OCI-LY7 (cell line): Measurements from ENCODE around the gene AARS1. TPM values are rescaled to one million over a fixed set of nuclear protein-coding genes. Genes with fewer than 3 reads are reported as not detected.
A peak's percentile ranks its signal among the peaks of the same experiment; 100 is the strongest.
"Not testable (repeated sequence)": the region's sequence is repeated elsewhere in the genome, so short reads cannot be mapped to it uniquely, and the experiment has no call there.

Experiments
- Bru-seq: library from RNA; stranded (reverse); fragments of 400-500 nt; gene quantifications from one replicate; lab custom pipeline; 2021; lab: Mats Ljungman, UMichigan
- BruChase-seq, 2 experiments: library from RNA; stranded (reverse); fragments of 400-500 nt; gene quantifications; one replicate each; lab custom pipeline; 2021; lab: Mats Ljungman, UMichigan
- BruUV-seq: library from RNA; stranded (reverse); fragments of 400-500 nt; replicated peaks from 2 replicates; lab custom pipeline; 2021; lab: Mats Ljungman, UMichigan
- CTCF ChIA-PET: fragments of 300-600 bp; sonication (Branson Sonifier 250); formaldehyde crosslinking; loops from one replicate; lab custom pipeline; 2022; ENCODE audit warnings: antibody characterized with exemption; ENCODE audit not compliant: unreplicated experiment; lab: Charles Lee
- POLR2A ChIA-PET: fragments of 300-600 bp; sonication (Branson Sonifier 250); formaldehyde crosslinking; loops from one replicate; lab custom pipeline; 2022; ENCODE audit warnings: antibody characterized with exemption; lab: Charles Lee
- DNase-seq: peaks from one replicate; pipeline ENCODE4 v3.0.0-alpha.2; 2015; ENCODE audit warnings: low spot score
- H2AFZ ChIP-seq: fragments of 200-600 bp; sonication (generic), shearing (Covaris generic); 2 replicates; pipeline ENCODE4 v1.6.1; 2014; ENCODE audit warnings: mild to moderate bottlenecking, antibody characterized with exemption, low read length, moderate library complexity
- H3K27ac ChIP-seq: fragments of 200-600 bp; sonication (generic); 2 replicates; pipeline ENCODE4 v1.5.1; 2014; ENCODE audit warnings: mixed run types, low read depth, mild to moderate bottlenecking, moderate library complexity, low read length, inconsistent platforms; ENCODE audit not compliant: poor library complexity, severe bottlenecking
- H3K36me3 ChIP-seq: fragments of 200-600 bp; sonication (generic); 2 replicates; pipeline ENCODE4 v1.6.1; 2014; ENCODE audit warnings: mild to moderate bottlenecking, antibody characterized with exemption, low read length, moderate library complexity, mixed read lengths; ENCODE audit not compliant: insufficient read depth
- H3K4me1 ChIP-seq: fragments of 200-600 bp; sonication (generic); 2 replicates; pipeline ENCODE4 v1.5.1; 2014; ENCODE audit warnings: mild to moderate bottlenecking, low read length; ENCODE audit not compliant: insufficient read depth, poor library complexity, severe bottlenecking
- H3K4me2 ChIP-seq: fragments of 200-600 bp; sonication (generic); 2 replicates; pipeline ENCODE4 v1.6.1; 2014; ENCODE audit warnings: mild to moderate bottlenecking, low read length
- H3K4me3 ChIP-seq: fragments of 200-600 bp; sonication (generic); 2 replicates; pipeline ENCODE4 v1.5.1; 2014; ENCODE audit warnings: mild to moderate bottlenecking, low read depth, low read length; ENCODE audit not compliant: poor library complexity, severe bottlenecking
- H3K79me2 ChIP-seq: fragments of 200-600 bp; sonication (generic); 2 replicates; pipeline ENCODE4 v1.6.1; 2016; ENCODE audit warnings: low read depth, mild to moderate bottlenecking, low read length, moderate library complexity, mixed read lengths; ENCODE audit not compliant: insufficient read depth
- H3K9me2 ChIP-seq: fragments of 200-600 bp; sonication (generic); 2 replicates; pipeline ENCODE4 v1.6.1; 2016; ENCODE audit warnings: mild to moderate bottlenecking, low read length, mixed read lengths; ENCODE audit not compliant: insufficient read depth
- H3K9me3 ChIP-seq: fragments of 200-600 bp; sonication (generic); 2 replicates; pipeline ENCODE4 v1.6.1; 2014; ENCODE audit warnings: mild to moderate bottlenecking, mixed run types, low read length, mixed read lengths
- H4K20me1 ChIP-seq: fragments of 200-600 bp; sonication (generic); 2 replicates; pipeline ENCODE4 v1.6.1; 2014; ENCODE audit warnings: mild to moderate bottlenecking, antibody characterized with exemption, low read length, moderate library complexity, mixed read lengths; ENCODE audit not compliant: insufficient read depth
- EZH2phosphoT487 ChIP-seq: fragments of 200-600 bp; sonication (generic); IDR thresholded peaks from 2 replicates; pipeline ENCODE4 v1.6.1; 2018; ENCODE audit warnings: low read depth, borderline replicate concordance, mild to moderate bottlenecking, mixed run types, antibody characterized with exemption, low read length, moderate library complexity, mixed read lengths
- intact Hi-C: fragments of 100-400 bp; cut with micrococcal nuclease; formaldehyde crosslinking; loops from one replicate; pipeline ENCODE4 v1.10.0; 2022; ENCODE audit not compliant: unreplicated experiment
- long read RNA-seq: library from polyadenylated mRNA; stranded (forward); transcript quantifications from one replicate; pipeline ENCODE4 v2.0.0, GENCODE V29; 2022
- total RNA-seq, 2 experiments: library from RNA; depleted of rRNA in 1 of 2; stranded (reverse); fragments of >200 nt in 1 of 2; shearing (Covaris generic) in 1 of 2; gene quantifications; 2 replicates each; pipeline ENCODE4 v1.2.3, GENCODE V29; 2014 to 2022
- TF ChIP-seq, protein P1 (sequence below): fragments of 200-600 bp; sonication (generic); conservative IDR thresholded peaks from 2 replicates; pipeline ENCODE4 v1.5.1; 2014; ENCODE audit warnings: mild to moderate bottlenecking, antibody characterized with exemption, low read length, moderate library complexity, mixed read lengths

AARS1 gene
- total RNA-seq (2014; rRNA removed; shearing (Covaris generic)) (182 and 185 TPM in 2 replicates), total RNA-seq (2022) (259 and 272 TPM in 2 replicates), Bru-seq, nascent RNA (percentile 83 among the genes with signal in this experiment), BruChase-seq, experiment 1, labeled RNA remaining after a 6-hour chase (percentile 92 among the genes with signal in this experiment), BruChase-seq, experiment 2, labeled RNA remaining after a 2-hour chase (percentile 91 among the genes with signal in this experiment)
- long read RNA-seq, transcript AARS-201 (21 exons, 3,477 nt): major isoform, 510 of 663 reads
- long read RNA-seq, partial matches to known transcripts: 85 of 663 reads
- long read RNA-seq, other reads (novel, unspliced or antisense): 68 of 663 reads

DNA sequence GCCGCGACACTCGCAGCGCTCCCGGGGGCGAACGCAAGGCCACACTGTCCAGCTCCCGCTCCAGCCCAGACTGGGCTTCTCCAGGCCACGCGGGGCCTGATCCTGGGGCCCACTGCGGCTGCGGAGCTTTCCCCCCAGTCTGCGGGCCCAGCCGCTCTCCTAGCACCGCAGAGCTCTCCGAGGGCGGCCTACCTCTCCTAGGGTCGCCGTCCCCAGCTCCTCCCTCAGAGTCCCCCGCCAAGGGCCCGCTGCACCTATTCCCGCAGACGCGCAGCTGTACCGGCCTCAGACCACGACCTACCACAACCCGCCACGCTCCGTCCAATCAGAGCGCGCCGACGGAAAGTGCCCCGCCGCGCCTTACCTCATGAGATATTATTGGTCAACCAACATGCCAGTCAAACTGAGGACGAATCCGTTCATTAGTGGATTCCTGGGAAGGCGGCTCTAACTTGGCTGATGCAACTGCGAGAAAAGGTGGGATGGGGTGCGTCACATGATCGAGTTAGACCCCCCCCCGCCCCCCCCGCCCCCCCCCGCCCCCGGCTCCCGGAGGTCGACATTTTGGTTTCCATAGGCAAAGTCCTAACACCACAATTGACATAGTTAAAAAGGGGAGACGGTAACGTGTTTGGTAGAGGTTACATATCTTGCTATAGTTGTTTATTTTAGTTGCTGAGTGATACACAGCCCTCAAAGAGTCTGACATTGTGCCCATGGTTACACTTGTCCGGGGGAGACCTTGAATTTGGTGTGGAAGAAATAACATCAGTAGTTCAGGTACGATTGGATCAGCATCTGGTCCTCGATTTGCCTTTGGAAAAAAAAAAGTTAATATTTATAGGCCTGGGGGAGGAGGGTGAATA is at the start of gene AARS1:
TSS of gene AARS1 (minus strand) at position 278 of the 866 bp plus-strand sequence. CDS start 6,743 bp downstream, outside the sequence.
- Histone ChIP-seq H3K27ac (peak within 1 kb of the TSS; percentile 85), H3K36me3 (peaks cover 33% of the 10 kb centered on the region), H3K4me2 (peak within 1 kb of the TSS; percentile 87), H3K79me2 (peaks cover 45% of the 10 kb centered on the region), H3K9me2 (no peaks in the 10 kb centered on the region), H2AFZ (peak within 1 kb of the TSS; percentile 73), H3K9me3 (no peaks in the 10 kb centered on the region), H3K4me3 (peak within 1 kb of the TSS; percentile 83), H4K20me1 (no peaks in the 10 kb centered on the region), H3K4me1 (peaks cover 22% of the 10 kb centered on the region)
- intact Hi-C loops: loop anchor here (2.0 kb wide), 2 partner anchors 149 to 233 kb away; partner anchors contain the start of genes COG4, SF3B3 and ST3GAL2
- ChIA-PET POLR2A (interaction anchor here (0.5 to 2.5 kb wide), 12 partner anchors 9 to 1604 kb away, joined by 3 to 27 read pairs (median 4); partner anchors contain the start of genes DDX19A, DDX19B, FCSK and NOB1), CTCF (interaction anchor here (1.1 to 1.2 kb wide), 2 partner anchors 9 to 22 kb away, joined by 4 to 5 read pairs; no protein-coding TSS in a partner anchor)
- peak; percentile 100 for DNase-seq
- TF ChIP-seq, protein P1, sequence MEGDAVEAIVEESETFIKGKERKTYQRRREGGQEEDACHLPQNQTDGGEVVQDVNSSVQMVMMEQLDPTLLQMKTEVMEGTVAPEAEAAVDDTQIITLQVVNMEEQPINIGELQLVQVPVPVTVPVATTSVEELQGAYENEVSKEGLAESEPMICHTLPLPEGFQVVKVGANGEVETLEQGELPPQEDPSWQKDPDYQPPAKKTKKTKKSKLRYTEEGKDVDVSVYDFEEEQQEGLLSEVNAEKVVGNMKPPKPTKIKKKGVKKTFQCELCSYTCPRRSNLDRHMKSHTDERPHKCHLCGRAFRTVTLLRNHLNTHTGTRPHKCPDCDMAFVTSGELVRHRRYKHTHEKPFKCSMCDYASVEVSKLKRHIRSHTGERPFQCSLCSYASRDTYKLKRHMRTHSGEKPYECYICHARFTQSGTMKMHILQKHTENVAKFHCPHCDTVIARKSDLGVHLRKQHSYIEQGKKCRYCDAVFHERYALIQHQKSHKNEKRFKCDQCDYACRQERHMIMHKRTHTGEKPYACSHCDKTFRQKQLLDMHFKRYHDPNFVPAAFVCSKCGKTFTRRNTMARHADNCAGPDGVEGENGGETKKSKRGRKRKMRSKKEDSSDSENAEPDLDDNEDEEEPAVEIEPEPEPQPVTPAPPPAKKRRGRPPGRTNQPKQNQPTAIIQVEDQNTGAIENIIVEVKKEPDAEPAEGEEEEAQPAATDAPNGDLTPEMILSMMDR: no peak
- no peak for TF ChIP-seq EZH2phosphoT487
- TSS peak; percentile 93 for BruUV-seq

DNA sequence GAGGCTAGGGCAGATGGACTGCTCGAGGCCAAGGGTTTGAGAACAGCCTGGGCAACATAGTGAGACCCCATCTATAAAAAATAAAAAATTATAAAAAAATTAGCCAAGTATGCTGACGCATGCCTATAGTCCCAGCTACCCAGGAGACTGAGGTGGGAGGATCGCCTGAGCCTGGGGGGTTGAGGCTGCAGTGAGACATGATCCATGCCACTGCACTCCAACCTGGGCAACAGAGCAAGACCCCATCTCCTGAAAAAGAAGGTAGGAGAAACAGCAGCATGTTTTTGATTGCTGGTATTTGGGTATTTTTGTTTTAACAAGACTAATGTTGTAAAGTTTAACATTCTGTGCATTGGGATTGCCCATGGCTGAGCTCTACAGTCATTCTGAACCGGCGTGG is 48.5 kb upstream of the AARS1 start:
- Histone ChIP-seq H3K79me2 (no peaks in the 10 kb centered on the region), H3K4me3 (no peak overlapping the region), H3K27ac (no peak overlapping the region), H3K4me1 (peaks cover 6% of the 10 kb centered on the region), H2AFZ (no peak overlapping the region), H3K9me2 (no peaks in the 10 kb centered on the region), H3K36me3 (peaks cover 18% of the 10 kb centered on the region), H3K4me2 (no peak overlapping the region), H4K20me1 (no peaks in the 10 kb centered on the region), H3K9me3 (no peaks in the 10 kb centered on the region)
- POLR2A ChIA-PET: interaction anchor here (1.8 kb wide), 1 partner anchor 9 kb away, joined by 6 read pairs; the partner anchor contains the start of gene DDX19A
- no TSS peak for BruUV-seq
- intact Hi-C loops: no loop called here
- DNase-seq: no peak
- TF ChIP-seq EZH2phosphoT487: no peak
- CTCF ChIA-PET: no interaction called here

DNA sequence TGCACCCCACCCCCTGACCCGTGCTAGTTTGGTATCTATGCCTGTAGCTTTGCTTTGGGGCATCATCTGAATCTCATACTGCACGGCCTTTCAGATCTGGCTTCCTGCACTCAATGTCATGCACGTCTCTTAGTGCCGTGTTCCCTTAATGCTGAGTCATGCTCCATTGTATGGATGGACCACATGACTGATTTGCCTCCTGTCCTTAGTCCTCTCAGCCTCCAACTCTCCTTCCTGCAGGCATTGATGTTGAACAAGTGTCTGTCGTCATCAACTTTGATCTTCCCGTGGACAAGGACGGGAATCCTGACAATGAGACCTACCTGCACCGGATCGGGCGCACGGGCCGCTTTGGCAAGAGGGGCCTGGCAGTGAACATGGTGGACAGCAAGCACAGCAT is 43.4 kb upstream of the AARS1 start:
- H3K4me2 ChIP-seq, H4K20me1 ChIP-seq, H3K27ac ChIP-seq, BruUV-seq, H3K4me3 ChIP-seq, H3K9me2 ChIP-seq, H3K9me3 ChIP-seq, H3K79me2 ChIP-seq, CTCF ChIA-PET, DNase-seq, intact Hi-C loops, H2AFZ ChIP-seq, H3K4me1 ChIP-seq: not testable (repeated sequence)
- POLR2A ChIA-PET: interaction anchor here (0.7 kb wide), 1 partner anchor 229 kb away, joined by 4 read pairs; no protein-coding TSS in a partner anchor
- peaks cover 24% of the 10 kb centered on the region for H3K36me3 ChIP-seq
